Gastroesophageal sphincter (tissue), 3 donors: ENCODE data around the gene HIVEP2.

Experiments used
- EP300 ChIP-seq: sonication (generic); formaldehyde crosslinking; IDR thresholded peaks from one replicate; pipeline ENCODE4 v1.6.1; 2017; ENCODE audit warnings: antibody characterized with exemption, mild to moderate bottlenecking
- TF ChIP-seq, protein P1 (sequence below), 4 experiments: fragments of 200-600 bp in 2 of 4; fragments of 450-650 bp in 2 of 4; sonication (generic) in 1 of 4; IDR thresholded peaks; one replicate each; pipeline ENCODE4 v1.5.1; 2017 to 2019; ENCODE audit warnings: antibody characterized with exemption in 4 of 4, mild to moderate bottlenecking in 2 of 4, moderate library complexity in 2 of 4

DNA sequence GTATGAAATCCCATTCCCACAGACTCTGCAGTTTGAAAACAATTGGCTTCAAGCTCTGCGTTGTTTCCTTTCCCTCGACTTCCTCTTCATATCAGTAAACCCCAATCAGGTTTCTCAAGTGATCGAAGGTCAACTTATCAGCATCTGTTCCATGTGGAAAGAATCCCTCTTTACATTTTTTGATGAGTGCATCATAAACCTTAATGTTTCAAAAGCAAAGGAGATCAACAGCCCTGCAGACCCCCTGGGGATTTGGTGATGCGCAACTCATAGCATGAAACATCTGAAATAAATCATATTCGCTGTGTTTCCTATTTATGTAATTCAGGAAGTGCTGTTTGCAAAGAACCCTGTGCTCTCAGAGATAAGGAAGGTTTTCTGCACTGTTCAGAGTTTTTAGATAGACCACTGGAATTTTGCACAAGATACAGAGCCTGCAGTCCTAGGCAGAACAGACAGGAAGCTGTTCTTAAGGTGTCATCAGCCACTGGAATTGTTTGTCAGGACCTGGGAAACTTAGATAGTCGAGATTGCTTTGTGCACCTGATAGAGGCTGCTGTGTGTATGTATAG, 216.0 kb downstream of the HIVEP2 start:
- TF ChIP-seq, protein P1, sequence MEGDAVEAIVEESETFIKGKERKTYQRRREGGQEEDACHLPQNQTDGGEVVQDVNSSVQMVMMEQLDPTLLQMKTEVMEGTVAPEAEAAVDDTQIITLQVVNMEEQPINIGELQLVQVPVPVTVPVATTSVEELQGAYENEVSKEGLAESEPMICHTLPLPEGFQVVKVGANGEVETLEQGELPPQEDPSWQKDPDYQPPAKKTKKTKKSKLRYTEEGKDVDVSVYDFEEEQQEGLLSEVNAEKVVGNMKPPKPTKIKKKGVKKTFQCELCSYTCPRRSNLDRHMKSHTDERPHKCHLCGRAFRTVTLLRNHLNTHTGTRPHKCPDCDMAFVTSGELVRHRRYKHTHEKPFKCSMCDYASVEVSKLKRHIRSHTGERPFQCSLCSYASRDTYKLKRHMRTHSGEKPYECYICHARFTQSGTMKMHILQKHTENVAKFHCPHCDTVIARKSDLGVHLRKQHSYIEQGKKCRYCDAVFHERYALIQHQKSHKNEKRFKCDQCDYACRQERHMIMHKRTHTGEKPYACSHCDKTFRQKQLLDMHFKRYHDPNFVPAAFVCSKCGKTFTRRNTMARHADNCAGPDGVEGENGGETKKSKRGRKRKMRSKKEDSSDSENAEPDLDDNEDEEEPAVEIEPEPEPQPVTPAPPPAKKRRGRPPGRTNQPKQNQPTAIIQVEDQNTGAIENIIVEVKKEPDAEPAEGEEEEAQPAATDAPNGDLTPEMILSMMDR (IDR thresholded peaks at IDR 0.05), result no peak
- TF ChIP-seq EP300, result no peak
